HG03457 (cell line): ENCODE data around the gene CHAMP1.

Experiments used
- ATAC-seq: cut with Tn5 transposase; IDR thresholded peaks from one replicate; pipeline ENCODE4 v1.9.1; 2021; ENCODE audit warnings: moderate number of reproducible peaks; ENCODE audit not compliant: unreplicated experiment

CHAMP1 gene, protein sequence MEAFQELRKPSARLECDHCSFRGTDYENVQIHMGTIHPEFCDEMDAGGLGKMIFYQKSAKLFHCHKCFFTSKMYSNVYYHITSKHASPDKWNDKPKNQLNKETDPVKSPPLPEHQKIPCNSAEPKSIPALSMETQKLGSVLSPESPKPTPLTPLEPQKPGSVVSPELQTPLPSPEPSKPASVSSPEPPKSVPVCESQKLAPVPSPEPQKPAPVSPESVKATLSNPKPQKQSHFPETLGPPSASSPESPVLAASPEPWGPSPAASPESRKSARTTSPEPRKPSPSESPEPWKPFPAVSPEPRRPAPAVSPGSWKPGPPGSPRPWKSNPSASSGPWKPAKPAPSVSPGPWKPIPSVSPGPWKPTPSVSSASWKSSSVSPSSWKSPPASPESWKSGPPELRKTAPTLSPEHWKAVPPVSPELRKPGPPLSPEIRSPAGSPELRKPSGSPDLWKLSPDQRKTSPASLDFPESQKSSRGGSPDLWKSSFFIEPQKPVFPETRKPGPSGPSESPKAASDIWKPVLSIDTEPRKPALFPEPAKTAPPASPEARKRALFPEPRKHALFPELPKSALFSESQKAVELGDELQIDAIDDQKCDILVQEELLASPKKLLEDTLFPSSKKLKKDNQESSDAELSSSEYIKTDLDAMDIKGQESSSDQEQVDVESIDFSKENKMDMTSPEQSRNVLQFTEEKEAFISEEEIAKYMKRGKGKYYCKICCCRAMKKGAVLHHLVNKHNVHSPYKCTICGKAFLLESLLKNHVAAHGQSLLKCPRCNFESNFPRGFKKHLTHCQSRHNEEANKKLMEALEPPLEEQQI

DNA sequence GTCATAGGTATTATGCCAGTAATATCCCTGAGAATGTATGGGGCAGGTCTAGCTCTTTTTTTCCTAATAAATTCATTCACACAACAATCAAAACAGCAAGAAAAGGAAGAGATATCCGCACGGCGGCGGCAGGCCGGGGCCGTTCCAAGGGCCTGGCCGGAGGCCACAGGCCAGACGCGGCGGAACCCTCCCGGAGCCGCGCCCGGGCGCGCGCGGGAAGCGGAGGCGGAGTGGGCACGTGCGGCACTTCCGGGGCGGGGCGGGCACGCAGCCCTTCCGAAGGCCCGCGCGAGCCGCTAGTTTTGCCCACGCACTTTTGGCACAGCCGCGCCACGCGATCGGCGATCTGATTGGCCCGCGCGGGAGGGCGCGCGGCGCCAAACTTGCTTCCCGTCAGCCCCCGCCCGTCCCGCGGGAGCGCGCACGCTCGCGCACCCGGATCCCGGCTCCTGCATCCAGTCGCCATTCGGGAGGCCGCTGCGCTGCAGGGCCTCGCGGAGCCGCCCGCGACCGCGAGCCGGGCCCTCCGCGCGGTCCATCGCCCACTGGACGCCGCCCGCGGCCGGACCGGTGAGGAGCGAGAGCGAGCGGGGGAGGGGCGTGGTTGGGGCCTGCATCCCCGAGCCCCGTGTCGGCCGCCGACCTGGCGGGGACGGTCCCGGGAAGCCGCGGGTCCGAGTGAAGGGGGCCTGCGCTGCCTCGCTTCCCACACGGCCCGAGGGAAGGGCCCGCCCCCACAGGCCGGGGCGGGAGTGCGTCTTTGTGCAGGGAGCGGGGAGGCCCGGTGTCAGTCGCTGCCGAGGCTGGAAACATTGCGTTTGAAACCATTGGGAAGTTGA, at the start of gene CHAMP1:
TSS of gene CHAMP1 (plus strand) at position 430 of the 839 bp plus-strand sequence. CDS start 9,340 bp downstream, outside the sequence.
- ATAC-seq, result peak; percentile 71

DNA sequence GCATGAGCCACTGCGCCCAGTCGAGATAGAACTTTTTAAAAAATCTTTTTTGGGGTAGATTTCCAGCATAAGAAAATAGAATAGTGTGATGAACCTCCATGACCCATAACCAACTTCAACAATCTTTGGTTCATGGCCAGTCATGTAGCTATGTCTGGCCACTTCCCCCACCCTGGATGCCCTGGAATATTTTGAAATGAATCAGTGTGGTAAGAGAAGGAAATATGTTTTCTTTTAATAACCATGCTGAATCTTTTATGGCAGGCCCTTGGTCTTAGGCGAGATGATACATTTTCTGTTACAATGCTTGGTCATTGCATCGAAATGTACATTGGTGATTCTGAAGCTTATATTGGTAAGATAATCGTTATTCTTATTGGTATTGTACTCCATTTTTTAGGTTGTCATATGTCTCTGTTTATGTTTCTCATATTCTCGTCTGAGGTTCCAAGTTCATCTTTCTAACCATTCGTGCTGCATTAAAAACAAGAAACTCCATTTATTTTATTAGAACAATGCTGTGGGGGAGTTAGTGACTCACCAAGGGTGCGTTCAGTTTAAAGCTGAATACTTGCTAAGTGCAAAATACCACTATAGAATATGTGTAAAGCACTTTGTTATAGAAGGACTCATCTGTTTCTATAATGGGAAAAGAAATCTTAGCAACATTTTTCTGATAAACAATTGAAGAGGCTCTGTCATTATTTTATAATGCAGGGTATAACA, 49.3 kb upstream of the CHAMP1 start:
- ATAC-seq, result no peak

DNA sequence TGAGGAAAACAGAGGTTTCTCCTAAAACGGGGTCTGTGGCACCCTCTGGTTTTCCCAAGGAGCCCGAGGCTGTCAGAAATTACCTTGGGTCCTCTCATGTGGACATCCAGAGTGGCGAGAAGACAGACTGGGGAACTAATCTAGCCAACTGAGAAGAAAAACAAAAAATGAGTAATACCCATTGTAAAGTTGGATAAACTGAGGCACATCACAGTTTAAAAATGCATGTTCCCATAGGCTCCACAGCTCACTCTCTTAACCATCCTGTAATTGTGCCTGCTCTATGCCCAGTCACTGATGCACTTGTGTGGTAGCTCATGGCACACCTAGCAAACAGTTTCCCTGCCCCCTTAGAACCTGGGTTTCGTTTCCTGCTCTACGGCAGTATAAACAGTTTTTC, 48.1 kb upstream of the CHAMP1 start:
- ATAC-seq, result no peak

DNA sequence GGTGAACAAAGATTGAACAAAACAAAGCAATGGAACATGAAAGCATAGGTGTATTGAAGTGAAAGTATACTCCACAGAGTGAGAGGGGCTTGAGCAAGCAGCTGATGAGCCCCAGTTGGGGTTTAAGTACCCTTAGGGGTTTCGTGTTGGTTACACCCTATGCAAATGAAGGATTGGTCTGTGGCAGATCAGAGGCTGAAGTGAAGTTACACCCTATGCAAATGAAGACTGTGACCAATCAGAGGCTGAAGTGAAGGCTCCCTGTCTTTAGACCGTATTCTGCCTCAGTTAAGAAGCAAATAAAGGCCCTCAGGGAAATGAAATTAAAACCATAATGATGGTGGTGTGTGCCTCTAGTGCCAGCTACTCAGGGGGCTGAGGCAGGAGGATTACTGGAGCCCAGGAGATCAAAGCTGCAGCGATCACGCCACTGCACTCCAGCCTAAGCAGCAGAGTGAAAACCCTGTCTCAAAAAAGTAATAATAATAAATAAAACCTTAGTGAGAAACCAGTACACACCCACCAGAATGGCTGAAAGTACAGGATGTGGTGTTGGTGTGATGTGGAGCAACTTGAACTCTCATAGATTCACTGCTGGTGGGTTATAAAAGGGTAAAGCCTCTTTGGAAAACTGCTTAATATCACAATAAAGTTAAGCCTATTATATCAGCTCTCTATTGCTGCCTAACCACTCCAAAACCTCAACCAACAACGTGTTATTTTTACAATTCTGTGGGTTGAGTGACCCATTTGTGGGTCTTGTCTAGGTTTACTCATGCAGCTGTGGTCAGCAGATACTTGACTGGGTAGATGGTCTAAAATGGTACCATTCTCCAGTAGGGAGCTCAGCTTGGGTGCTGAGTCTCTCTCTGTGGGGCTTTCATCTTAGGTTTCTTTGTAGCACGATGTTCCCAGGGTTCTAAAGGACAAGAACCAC, 45.7 kb upstream of the CHAMP1 start:
- ATAC-seq, result no peak

DNA sequence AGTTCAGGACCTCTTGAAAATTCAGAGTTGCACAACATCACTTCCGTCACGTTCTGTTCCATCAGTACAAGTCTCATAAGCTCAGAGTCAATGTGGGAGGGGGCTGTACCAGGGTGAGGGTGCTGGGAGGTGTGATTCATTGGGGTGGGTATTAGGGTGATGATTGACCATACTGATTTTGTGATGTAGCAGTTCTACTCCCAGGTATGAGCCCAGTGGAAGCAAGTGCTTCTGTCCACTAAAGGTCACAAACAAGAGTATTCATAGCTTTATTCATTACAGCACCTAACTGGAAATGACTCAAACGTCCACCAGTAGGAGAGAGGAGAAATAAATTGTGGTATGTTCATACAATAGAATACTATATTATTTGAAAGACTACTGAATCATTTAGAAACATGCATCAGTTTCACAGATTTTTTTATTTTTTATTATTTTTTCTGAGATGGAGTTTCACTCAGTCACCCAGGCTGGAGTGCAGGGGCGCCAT, 45.0 kb upstream of the CHAMP1 start:
- ATAC-seq, result no peak

DNA sequence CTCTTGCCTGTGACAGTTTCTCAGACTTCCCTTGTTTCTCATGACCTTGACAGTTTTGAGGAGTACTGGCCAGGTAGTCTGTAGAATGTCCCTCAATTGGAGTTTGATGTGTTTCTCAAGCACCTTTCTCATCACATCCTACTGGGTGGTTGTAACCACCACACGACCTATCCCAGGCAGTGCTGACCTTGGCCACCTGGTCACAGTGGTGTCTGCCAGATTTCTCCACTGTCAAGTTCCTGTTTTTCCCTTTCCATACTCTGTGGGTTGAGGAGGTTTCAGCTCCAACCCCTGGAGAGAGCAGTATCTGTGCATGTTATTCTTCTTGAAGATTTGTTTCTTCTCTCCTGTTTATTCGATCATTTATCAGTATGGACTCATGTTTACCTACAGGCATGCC, 41.3 kb upstream of the CHAMP1 start:
- no peak for ATAC-seq

DNA sequence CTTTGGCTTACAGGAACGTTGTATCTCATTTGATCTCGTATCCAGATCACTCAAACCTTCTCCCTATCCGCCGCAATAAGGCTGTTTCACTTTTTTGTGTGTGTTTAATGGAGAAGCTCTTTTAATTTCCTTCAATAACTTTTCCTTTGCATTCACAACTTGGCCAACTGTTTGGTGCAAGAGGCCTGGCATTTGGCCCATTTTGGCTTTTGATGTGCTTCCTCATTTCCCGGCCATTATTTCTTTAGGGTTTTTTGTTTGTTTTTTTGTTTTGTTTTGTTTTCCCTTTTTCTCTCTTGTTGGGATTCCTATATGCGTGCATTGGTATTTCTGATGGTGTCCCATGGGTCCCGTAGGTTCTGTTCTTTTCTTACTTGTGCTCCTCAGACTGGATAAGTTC, 39.0 kb upstream of the CHAMP1 start:
- no peak for ATAC-seq

DNA sequence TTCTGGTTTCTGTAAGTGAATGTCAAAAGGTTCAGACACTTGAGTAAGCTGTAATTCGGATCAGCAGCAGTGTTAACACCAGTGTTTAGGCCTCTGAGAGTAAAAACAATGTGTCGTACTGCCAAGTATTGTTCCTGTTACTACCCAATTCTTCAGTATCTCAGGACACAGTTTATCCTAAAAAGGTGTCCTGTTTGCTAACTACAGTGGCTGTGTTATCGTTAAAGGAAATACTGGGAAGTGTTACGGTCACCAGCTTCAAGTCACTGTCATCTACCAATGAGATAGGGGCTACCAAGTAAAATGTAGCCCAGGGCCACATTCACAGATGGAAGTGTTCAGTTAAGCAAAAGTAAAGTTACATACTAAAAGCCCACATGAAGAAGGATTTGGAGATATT, 35.2 kb upstream of the CHAMP1 start:
- ATAC-seq, result no peak

DNA sequence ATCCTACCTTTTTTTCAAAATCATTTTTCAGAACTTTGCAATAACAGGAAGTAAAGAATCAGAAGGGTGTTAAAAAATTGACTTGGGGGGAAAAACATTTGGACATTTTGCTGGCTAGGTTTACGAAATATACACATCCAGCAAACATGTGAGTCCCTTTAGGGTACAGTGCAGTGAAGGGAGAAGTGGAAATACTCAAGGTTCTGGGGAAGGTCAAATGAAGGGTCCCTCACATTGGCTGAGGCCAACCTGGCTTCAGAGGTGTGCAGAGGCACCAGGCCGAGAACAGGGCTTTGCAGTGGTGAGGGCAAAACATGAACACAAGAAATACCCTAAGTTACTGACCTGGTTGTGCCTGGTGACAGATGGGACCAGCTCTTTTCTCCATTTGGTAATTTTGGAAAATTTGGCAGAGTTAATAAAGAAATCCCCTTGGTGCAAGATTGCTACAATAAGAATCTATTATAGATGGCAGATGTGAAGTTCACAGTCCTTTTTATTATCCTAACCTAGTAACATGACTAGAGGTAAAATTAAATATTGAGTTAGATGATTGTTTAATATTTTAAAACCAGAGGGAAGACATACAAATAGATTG, 34.4 kb upstream of the CHAMP1 start:
- ATAC-seq, result no peak

DNA sequence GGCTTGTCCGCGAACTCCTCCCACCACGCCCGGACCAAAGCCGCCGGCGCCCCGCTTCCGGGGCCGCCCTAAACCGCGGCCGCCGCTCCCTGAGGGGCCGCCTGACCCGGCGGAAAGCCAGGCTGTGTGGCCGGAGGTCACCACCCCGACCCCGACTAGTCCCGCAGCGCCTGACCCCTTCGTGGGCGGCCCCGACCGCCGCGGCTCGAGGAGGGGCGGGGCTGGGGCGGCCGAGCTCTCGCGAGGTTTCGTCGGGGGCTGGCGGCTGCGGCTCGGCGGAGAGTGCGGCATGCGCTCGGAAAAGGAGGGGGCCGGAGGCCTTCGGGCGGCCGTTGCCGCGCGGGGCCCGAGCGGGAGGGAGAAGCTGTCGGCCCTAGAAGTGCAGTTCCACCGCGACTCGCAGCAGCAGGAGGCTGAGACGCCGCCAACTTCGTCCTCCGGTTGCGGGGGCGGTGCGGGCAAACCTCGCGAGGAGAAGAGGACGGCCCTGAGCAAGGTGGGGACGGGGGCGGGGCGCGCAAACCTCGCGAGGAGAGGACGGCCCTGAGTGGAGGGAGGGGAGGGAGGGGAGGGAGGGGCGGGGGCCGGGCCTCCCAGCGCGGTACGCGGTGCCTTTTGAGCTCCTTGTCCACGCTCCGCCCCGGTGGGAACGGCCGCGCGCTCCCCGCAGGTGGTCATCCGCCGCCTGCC, 32.8 kb upstream of the CHAMP1 start, which contains the start of gene UPF3A:
TSS of gene UPF3A (plus strand) at position 251 of the 690 bp plus-strand sequence. CDS start at position 290, 39 bp downstream.
- peak; percentile 51 for ATAC-seq

DNA sequence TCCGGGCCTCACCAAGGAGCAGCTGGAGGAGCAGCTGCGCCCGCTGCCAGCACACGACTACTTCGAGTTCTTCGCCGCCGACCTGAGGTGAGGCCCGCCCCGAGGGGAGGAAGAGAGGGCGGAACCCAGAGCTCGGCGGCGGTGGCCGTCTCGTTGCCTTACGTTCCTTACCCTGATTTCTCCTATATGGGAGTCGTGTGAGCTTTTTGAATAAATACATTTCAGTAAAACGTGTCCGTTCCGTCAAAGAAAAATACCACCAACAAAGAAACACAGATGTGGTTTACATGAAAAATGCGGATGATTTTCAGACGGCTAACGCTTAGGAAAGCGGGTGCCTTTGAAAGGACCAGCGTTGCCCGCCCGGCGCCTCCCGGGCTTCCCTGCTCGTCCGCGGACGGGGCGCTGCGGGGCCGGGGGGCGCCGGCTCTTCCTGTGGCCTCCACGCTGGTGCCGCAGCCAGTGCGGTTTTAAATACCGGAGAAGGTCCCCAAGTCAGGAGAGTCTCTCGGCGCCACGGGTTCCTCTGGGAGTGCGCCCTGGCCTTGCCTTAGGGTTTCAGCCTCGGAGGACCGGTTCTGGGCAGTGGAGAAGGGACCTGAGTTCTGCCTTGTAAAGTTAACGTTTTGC, 32.1 kb upstream of the CHAMP1 start:
- ATAC-seq, result peak; percentile 35

DNA sequence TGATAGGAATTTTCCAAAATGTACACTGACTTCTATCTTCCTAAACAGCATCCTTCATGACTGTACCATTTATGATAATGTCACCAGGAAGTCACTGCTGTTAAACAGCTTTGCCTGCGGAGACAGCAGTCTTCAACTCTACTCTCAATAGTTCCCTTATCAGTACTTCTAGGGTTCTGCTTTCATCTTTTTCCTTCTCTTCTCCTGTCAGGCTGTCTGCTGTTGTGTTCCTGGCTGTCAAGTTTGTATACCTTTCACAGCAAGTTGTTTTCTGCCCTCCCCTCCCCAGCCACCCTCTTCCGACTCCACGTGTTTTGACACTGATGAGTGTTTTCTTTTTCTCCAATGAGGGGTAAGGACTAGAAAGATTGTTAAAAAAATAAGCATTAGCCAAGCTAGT, 30.7 kb upstream of the CHAMP1 start:
- no peak for ATAC-seq

DNA sequence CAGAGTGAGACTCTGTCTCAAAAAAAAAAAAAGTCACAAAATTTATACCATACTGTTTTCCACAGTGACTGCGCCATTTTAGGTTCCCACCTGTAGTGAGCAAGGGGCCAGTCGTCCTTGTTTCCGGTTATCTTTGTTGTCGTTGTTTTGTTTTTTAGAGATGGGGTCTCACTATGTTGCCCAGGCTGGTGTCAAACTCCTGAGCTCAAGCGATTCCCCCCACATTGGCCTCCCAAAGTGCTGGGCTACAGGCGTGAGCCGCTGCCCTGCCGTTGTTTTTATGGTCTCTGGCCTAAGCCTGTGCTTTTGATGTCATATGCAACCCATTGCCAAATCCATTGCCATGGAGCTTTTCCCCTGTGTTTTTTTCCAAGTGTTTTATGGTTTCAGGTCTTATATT, 29.6 kb upstream of the CHAMP1 start:
- no peak for ATAC-seq

DNA sequence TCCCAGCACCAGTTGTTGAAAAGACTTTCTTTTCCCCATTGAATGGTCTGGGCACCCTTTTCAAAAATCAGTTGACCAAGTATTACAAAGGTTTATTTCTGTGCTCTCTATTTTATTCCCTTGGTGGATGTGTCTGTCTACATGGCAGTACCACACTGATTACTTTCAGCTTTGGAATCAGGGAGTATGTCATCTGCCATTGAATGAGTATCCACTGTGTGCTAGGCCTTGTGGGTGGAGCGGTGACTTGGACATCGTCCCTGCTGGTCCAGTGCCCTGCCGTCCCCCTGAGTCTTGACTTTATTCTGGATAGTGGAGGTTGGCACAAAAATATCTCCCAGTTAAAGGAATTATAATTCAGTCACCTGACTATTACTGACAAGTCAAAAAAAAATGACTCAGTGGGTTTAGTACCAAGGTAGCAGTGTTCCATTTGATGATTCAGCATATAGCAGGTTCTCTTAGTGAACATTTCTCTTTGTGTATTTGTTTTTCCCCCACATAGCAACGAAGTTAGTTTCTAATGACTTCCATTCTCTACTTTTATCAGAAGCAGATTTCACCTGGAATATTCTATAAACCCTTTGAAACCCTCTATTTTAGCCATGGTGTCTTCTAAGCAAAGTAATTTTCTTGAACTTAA, 29.0 kb upstream of the CHAMP1 start:
- ATAC-seq, result no peak

DNA sequence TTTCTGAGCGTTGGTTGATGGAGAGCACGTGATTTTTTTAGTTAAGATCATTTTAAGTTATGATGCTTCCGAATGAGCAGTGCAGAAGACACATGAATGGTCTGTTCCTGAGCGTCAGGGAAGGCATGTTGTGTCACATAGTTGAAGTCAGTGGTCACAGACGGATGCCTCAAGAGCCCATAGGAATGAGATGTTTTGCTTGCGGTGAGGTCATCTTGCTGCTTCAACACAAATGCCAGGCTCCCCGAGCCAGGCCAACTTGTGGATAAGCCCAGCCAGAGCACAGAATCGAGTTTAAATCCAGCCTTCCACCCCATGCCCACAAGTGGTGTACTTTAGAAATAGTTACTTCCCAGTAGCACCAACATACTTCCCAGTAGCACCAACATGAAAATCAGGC, 27.5 kb upstream of the CHAMP1 start:
- no peak for ATAC-seq

DNA sequence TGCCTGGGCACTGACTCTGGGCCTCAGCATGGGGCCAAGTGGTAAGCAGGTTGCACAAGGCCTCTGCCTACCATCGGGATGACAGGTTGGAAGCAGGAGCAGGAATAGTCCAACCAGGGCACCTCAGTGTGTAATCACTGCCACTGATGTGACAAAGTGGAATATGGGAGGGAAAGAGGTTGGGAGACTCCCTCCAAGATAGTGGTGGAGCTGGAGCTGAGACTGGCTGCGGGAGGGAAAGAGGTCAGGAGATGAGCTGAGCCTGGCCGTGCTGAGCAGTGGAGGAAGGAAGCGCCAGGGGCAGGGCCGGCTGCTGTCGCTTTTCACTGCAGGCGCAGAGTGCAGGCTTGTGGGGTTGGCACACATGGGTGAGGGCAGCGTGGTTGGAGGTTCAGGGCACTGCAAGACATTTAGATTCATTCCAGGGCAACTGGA, 26.1 kb upstream of the CHAMP1 start:
- no peak for ATAC-seq

DNA sequence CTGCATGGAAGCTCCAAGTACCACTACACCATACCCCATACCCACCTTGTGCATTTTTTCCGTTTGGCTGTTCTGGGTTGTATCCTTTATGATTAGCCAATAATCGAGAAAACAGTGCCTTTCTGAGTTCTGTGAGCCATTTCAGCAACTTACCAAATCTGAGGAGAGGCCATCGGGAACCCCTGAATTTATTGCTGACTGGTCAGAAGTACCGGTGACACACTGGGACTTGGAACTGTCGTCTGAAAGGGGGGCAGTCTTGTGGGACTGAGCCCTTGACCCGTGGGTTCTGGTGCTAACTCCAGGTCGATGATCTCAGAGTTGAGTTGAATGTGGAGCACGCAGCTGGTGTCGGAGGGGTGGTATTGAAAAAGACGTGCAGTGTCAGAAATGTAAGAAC, 17.9 kb upstream of the CHAMP1 start:
- no peak for ATAC-seq
